Activated naive CD4-positive, alpha-beta T cell treated with anti-CD3 and anti-CD28 coated beads for 36 hours (primary cell): ENCODE measurements around the gene DNPEP. TPM values are rescaled to one million over a fixed set of nuclear protein-coding genes. Genes with fewer than 3 reads are reported as not detected.
"Not testable (repeated sequence)": the region's sequence is repeated elsewhere in the genome, so short reads cannot be mapped to it uniquely, and the experiment has no call there.

Experiments used
- CTCF ChIA-PET: fragments of 350-600 bp; sonication (Branson Sonifier 250); formaldehyde crosslinking; loops from one replicate; lab custom pipeline; 2021; ENCODE audit warnings: antibody characterized with exemption; lab: Charles Lee
- DNase-seq: peaks from one replicate; pipeline ENCODE4 v3.0.0-alpha.2; 2020
- H3K27ac Mint-ChIP-seq: one replicate; pipeline ENCODE4 v1.8.0; 2021; ENCODE audit warnings: mild to moderate bottlenecking, mixed read lengths
- H3K27me3 Mint-ChIP-seq: one replicate; pipeline ENCODE4 v1.8.0; 2021; ENCODE audit warnings: low read depth, mixed read lengths
- H3K36me3 Mint-ChIP-seq: one replicate; pipeline ENCODE4 v1.8.0; 2021; ENCODE audit warnings: low read depth, mixed read lengths
- H3K4me1 Mint-ChIP-seq: one replicate; pipeline ENCODE4 v1.8.0; 2021; ENCODE audit warnings: low read depth, mixed read lengths
- H3K4me3 Mint-ChIP-seq: one replicate; pipeline ENCODE4 v1.8.0; 2021; ENCODE audit warnings: mild to moderate bottlenecking, moderate library complexity, mixed read lengths
- H3K9me3 Mint-ChIP-seq: one replicate; pipeline ENCODE4 v1.8.0; 2021; ENCODE audit warnings: mixed read lengths
- intact Hi-C: fragments of 100-400 bp; cut with micrococcal nuclease; formaldehyde crosslinking; loops from one replicate; pipeline ENCODE4 v1.15.1; 2023
- total RNA-seq, 2 experiments: library from RNA; stranded (reverse); gene quantifications; one replicate each; pipeline ENCODE4 v1.2.3, GENCODE V29; 2021

The DNPEP gene
- total RNA-seq, 2 experiments from 2014 or later, result 67.1 to 74.2 TPM

- Mint-ChIP-seq H3K4me3 (no peak overlapping the region), H3K27ac (no peak overlapping the region), H3K36me3 (no peaks in the 10 kb centered on the region), H3K9me3 (peaks cover 3% of the 10 kb centered on the region), H3K4me1 (no peaks in the 10 kb centered on the region), H3K27me3 (peaks cover 35% of the 10 kb centered on the region)
- CTCF ChIA-PET, result interaction anchor here (0.6 to 2.1 kb wide), 4 partner anchors 13 to 1883 kb away, joined by 3 to 8 read pairs (median 4); no protein-coding TSS in a partner anchor
- no peak for DNase-seq
- intact Hi-C loops, result no loop called here
Measured at GRCh38 chr2:219416938-219417337, 29.2 kb upstream of the DNPEP start.

GRCh38 chr2:219416235-219416602 is 28.5 kb upstream of the DNPEP start:
- H3K4me1 Mint-ChIP-seq, result no peaks in the 10 kb centered on the region
- H3K27me3 Mint-ChIP-seq, result peaks cover 34% of the 10 kb centered on the region
- CTCF ChIA-PET, result interaction anchor here (0.7 to 1.0 kb wide), 3 partner anchors 14 to 313 kb away, joined by 3 to 5 read pairs (median 4); no protein-coding TSS in a partner anchor
- H3K36me3 Mint-ChIP-seq, result no peaks in the 10 kb centered on the region
- H3K4me3 Mint-ChIP-seq, result no peak overlapping the region
- H3K27ac Mint-ChIP-seq, result no peak overlapping the region
- peaks cover 3% of the 10 kb centered on the region for H3K9me3 Mint-ChIP-seq
- intact Hi-C loops, result no loop called here
- DNase-seq, result no peak

GRCh38 chr2:219415580-219416234 is 28.0 kb upstream of the DNPEP start:
- Mint-ChIP-seq H3K4me3 (no peak overlapping the region), H3K27me3 (peaks cover 32% of the 10 kb centered on the region), H3K36me3 (no peaks in the 10 kb centered on the region), H3K27ac (no peak overlapping the region), H3K4me1 (no peaks in the 10 kb centered on the region), H3K9me3 (peaks cover 3% of the 10 kb centered on the region)
- CTCF ChIA-PET, result interaction anchor here (0.7 to 1.2 kb wide), 2 partner anchors 14 to 312 kb away, joined by 3 to 5 read pairs; no protein-coding TSS in a partner anchor
- DNase-seq, result no peak
- intact Hi-C loops, result no loop called here

GRCh38 chr2:219414857-219415256 is 27.1 kb upstream of the DNPEP start:
- intact Hi-C loops, result no loop called here
- Mint-ChIP-seq H3K4me1 (no peaks in the 10 kb centered on the region), H3K27me3 (peaks cover 24% of the 10 kb centered on the region), H3K9me3 (peaks cover 3% of the 10 kb centered on the region), H3K4me3 (no peak overlapping the region), H3K36me3 (no peaks in the 10 kb centered on the region), H3K27ac (no peak overlapping the region)
- no peak for DNase-seq
- CTCF ChIA-PET, result interaction anchor here (1.2 kb wide), 1 partner anchor 13 kb away, joined by 3 read pairs; no protein-coding TSS in a partner anchor

- H3K4me3 Mint-ChIP-seq, result no peak overlapping the region
Measured at GRCh38 chr2:219410390-219410789, 22.7 kb upstream of the DNPEP start.

GRCh38 chr2:219409619-219410018 is 21.9 kb upstream of the DNPEP start:
- no peak overlapping the region for H3K27ac Mint-ChIP-seq
- H3K27me3 Mint-ChIP-seq, result peaks cover 6% of the 10 kb centered on the region
- peaks cover 3% of the 10 kb centered on the region for H3K9me3 Mint-ChIP-seq
- no peak for DNase-seq
- H3K36me3 Mint-ChIP-seq, result no peaks in the 10 kb centered on the region
- CTCF ChIA-PET, result interaction anchor here (2.1 kb wide), 1 partner anchor 120 kb away, joined by 7 read pairs; no protein-coding TSS in a partner anchor
- intact Hi-C loops, result no loop called here
- H3K4me1 Mint-ChIP-seq, result no peaks in the 10 kb centered on the region
- no peak overlapping the region for H3K4me3 Mint-ChIP-seq

More at GRCh38 chr2:219410390-219410789, 22.7 kb upstream of the DNPEP start:
- H3K36me3 Mint-ChIP-seq, result no peaks in the 10 kb centered on the region
- H3K4me1 Mint-ChIP-seq, result no peaks in the 10 kb centered on the region
- no peak for DNase-seq
- no peak overlapping the region for H3K27ac Mint-ChIP-seq
- CTCF ChIA-PET, result interaction anchor here (0.6 to 0.7 kb wide), 2 partner anchors 340 to 685 kb away, joined by 3 read pairs; no protein-coding TSS in a partner anchor
- peaks cover 10% of the 10 kb centered on the region for H3K27me3 Mint-ChIP-seq
- intact Hi-C loops, result no loop called here
- peaks cover 3% of the 10 kb centered on the region for H3K9me3 Mint-ChIP-seq

- H3K36me3 Mint-ChIP-seq, result no peaks in the 10 kb centered on the region
- intact Hi-C loops, result no loop called here
- CTCF ChIA-PET, result interaction anchor here (0.6 to 2.1 kb wide), 3 partner anchors 55 to 121 kb away, joined by 3 to 7 read pairs (median 3); no protein-coding TSS in a partner anchor
Measured at GRCh38 chr2:219408631-219409030, 20.9 kb upstream of the DNPEP start.

GRCh38 chr2:219408204-219408603 is 20.5 kb upstream of the DNPEP start:
- intact Hi-C loops, result no loop called here
- H3K27me3 Mint-ChIP-seq, result peaks cover 2% of the 10 kb centered on the region
- CTCF ChIA-PET, result interaction anchor here (0.6 to 2.1 kb wide), 4 partner anchors 55 to 121 kb away, joined by 3 to 7 read pairs (median 3); no protein-coding TSS in a partner anchor
- no peak overlapping the region for H3K4me3 Mint-ChIP-seq
- no peak overlapping the region for H3K27ac Mint-ChIP-seq
- H3K36me3 Mint-ChIP-seq, result no peaks in the 10 kb centered on the region
- H3K4me1 Mint-ChIP-seq, result no peaks in the 10 kb centered on the region
- peaks cover 3% of the 10 kb centered on the region for H3K9me3 Mint-ChIP-seq
- DNase-seq, result no peak

More at GRCh38 chr2:219408631-219409030, 20.9 kb upstream of the DNPEP start:
- no peak overlapping the region for H3K27ac Mint-ChIP-seq
- no peak for DNase-seq
- peaks cover 3% of the 10 kb centered on the region for H3K9me3 Mint-ChIP-seq
- H3K4me3 Mint-ChIP-seq, result no peak overlapping the region
- no peaks in the 10 kb centered on the region for H3K4me1 Mint-ChIP-seq
- peaks cover 2% of the 10 kb centered on the region for H3K27me3 Mint-ChIP-seq

GRCh38 chr2:219407343-219407742 is 19.6 kb upstream of the DNPEP start:
- intact Hi-C loops, H3K27ac Mint-ChIP-seq, H3K4me1 Mint-ChIP-seq, H3K36me3 Mint-ChIP-seq, DNase-seq, H3K9me3 Mint-ChIP-seq, H3K4me3 Mint-ChIP-seq, H3K27me3 Mint-ChIP-seq: not testable (repeated sequence)
- CTCF ChIA-PET, result interaction anchor here (1.0 kb wide), 1 partner anchor 69 kb away, joined by 3 read pairs; no protein-coding TSS in a partner anchor

- no peak overlapping the region for H3K27ac Mint-ChIP-seq
Measured at GRCh38 chr2:219406861-219407230, 19.1 kb upstream of the DNPEP start.

GRCh38 chr2:219405958-219406860 is 18.5 kb upstream of the DNPEP start:
- CTCF ChIA-PET, result no interaction called here
- no peak for DNase-seq
- Mint-ChIP-seq H3K36me3 (no peaks in the 10 kb centered on the region), H3K27me3 (no peaks in the 10 kb centered on the region), H3K27ac (no peak overlapping the region), H3K4me3 (no peak overlapping the region), H3K9me3 (no peaks in the 10 kb centered on the region), H3K4me1 (no peaks in the 10 kb centered on the region)
- intact Hi-C loops, result no loop called here

More at GRCh38 chr2:219406861-219407230, 19.1 kb upstream of the DNPEP start:
- H3K27me3 Mint-ChIP-seq, result no peaks in the 10 kb centered on the region
- no peak for DNase-seq
- no peaks in the 10 kb centered on the region for H3K4me1 Mint-ChIP-seq
- no peak overlapping the region for H3K4me3 Mint-ChIP-seq
- no peaks in the 10 kb centered on the region for H3K36me3 Mint-ChIP-seq
- intact Hi-C loops, result no loop called here
- no peaks in the 10 kb centered on the region for H3K9me3 Mint-ChIP-seq
- CTCF ChIA-PET, result no interaction called here

GRCh38 chr2:219405451-219405850 is 17.7 kb upstream of the DNPEP start:
- no peak overlapping the region for H3K4me3 Mint-ChIP-seq
- DNase-seq, result no peak
- H3K27me3 Mint-ChIP-seq, result no peaks in the 10 kb centered on the region
- H3K36me3 Mint-ChIP-seq, result no peaks in the 10 kb centered on the region
- H3K27ac Mint-ChIP-seq, result no peak overlapping the region
- CTCF ChIA-PET, result interaction anchor here (1.7 to 6.1 kb wide), 3 partner anchors 77 to 123 kb away, joined by 3 to 78 read pairs (median 5); partner anchors contain the start of gene GMPPA
- H3K4me1 Mint-ChIP-seq, result no peaks in the 10 kb centered on the region
- intact Hi-C loops, result no loop called here
- no peaks in the 10 kb centered on the region for H3K9me3 Mint-ChIP-seq
